ENCODE data around the gene ENAH. TPM values are rescaled to one million over a fixed set of nuclear protein-coding genes. Genes with fewer than 3 reads are reported as not detected.
"Not testable (repeated sequence)": the region's sequence is repeated elsewhere in the genome, so short reads cannot be mapped to it uniquely, and the experiment has no call there.

The ENAH gene
- polyA plus RNA-seq, 4 donors: 71.9 to 137 (median 109) TPM

DNA sequence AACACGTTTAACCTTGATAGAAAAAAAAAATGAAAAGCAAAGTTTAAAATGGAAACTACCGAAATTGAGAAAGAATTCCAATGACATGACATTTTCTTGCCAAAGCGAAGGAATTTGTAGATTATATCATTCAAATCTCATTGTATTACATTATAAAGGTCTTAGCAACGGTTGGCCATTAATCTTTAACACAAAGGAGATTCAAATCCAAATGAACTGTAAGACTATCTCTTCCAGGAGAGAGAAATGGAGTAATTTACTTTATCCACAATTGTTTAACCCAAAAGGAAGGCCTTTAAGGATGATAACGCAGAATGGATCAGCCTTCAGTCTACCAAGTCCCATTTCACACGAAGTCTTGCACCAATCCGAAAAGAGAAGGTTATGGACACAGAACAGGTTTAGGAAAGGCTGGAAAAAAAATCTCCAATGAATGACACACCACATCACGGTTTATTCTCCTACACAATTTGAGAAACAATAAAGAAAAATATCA lies 1.5 kb downstream of the ENAH start:
- DNase-seq (ENCODE audit: low read depth in 4 of 4, low spot score in 3 of 4): no peak

GRCh38 chr1:225650179-225650578 lies 2.7 kb downstream of the ENAH start:
- no peak for DNase-seq (ENCODE audit: low read depth in 4 of 4, low spot score in 3 of 4)

GRCh38 chr1:225645194-225645895 lies 7.6 kb downstream of the ENAH start:
- DNase-seq (ENCODE audit: low read depth in 4 of 4, low spot score in 3 of 4): no peak

GRCh38 chr1:225644666-225645065 lies 8.3 kb downstream of the ENAH start:
- no peak for DNase-seq (ENCODE audit: low read depth in 4 of 4, low spot score in 3 of 4)

GRCh38 chr1:225642177-225642576 lies 10.7 kb downstream of the ENAH start:
- no peak for DNase-seq (ENCODE audit: low read depth in 4 of 4, low spot score in 3 of 4)

- no peak for DNase-seq (ENCODE audit: low read depth in 4 of 4, low spot score in 3 of 4)
These were observed 14.1 kb downstream of the ENAH start for GRCh38 chr1:225638853-225639252.

DNA sequence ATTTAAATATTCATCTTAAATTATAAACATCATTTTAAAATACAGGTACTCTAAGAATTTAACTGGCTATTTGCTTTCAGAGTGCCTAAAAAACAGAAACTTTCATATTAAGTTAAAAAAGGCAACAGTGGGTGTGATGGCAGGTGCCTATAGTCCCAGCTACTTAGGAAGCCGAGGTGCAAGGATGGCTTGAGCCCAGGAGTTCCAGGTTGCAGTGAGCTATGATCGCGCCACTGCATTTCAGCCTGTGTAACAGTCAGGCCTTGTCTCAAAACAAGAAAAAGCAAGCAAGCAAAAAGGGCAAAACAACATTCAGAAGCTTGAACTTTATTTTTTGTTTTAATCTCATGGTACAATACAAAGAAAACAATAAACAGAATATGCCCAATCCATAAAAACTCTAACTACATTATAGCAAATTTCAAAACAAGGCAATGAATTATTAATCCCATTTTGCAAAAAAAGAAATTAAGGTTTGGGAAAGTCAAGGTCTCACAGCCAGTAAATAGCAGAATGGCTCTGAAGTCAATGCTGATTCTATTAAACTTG lies 15.2 kb downstream of the ENAH start:
- DNase-seq (ENCODE audit: low read depth in 4 of 4, low spot score in 3 of 4): no peak

DNA sequence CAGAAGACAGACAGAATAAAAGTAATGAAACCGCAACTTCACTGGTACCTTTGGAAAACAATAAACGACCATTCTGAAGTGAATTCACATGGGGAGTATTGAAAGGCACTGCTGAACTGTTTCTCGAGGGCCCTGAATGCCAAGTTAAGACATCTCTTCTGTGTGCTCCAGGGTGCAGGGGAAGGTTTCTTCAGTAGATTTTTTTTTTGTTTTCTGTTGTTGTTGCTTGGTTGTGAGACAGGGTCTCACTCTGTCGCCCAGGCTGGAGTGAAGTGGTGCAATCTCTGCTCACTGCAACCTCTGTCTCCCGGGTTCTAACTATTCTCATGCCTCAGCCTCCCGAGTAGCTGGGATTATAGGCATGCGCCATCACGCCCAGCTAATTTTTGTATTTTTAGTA lies 15.9 kb downstream of the ENAH start:
- DNase-seq (ENCODE audit: low read depth in 4 of 4, low spot score in 3 of 4): not testable (repeated sequence)

GRCh38 chr1:225635649-225636048 lies 17.3 kb downstream of the ENAH start:
- DNase-seq (ENCODE audit: low read depth in 4 of 4, low spot score in 3 of 4): no peak

DNA sequence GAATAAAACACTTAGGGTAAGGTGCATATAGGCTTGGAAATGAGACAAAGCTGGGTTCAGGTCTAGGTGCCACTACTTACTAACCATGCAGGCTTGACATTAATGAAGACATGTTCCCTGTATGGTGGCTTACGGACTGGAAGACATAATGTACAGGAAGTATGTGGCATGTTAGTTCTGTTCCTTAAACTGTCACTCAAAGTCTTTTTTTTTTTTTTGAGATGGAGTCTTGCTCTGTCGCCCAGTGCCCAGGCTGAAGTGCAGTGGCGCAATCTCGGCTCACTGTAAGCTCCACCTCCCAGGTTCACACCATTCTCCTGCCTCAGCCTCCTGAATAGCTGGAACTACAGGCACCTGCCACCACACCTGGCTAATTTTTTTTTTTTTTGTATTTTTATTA lies 20.1 kb downstream of the ENAH start:
- not testable (repeated sequence) for DNase-seq (ENCODE audit: low read depth in 4 of 4, low spot score in 3 of 4)

DNA sequence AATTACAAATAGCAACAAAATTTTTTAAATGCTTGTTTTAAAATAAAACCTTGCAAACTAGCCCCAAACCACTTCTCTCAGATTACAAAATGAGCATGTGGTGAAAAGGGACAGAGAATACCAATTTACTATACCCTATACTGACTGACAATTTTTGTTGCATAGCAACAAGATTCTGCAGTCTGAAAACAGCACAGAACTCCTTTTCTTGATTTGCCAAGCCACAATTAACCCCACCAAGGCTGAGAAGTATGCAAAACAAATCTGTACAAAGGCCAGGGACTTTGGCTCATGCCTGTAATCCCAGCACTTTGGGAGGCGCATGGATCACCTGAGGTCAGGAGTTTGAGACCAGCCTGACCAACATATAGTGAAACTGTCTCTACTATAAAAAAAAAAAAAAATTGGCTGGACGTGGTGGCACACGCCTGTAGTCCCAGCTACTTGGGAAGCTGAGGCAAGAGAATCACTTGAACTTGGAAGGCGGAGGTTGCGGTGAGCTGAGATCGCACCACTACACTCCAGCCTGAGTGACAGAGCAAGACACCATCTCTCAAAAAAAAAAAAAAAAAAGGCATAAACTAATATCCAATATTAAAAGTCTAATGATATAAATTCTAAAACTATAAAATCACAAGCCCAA lies 21.8 kb downstream of the ENAH start:
- DNase-seq (ENCODE audit: low read depth in 4 of 4, low spot score in 3 of 4): no peak

- no peak for DNase-seq (ENCODE audit: low read depth in 4 of 4, low spot score in 3 of 4)
These were observed 23.4 kb downstream of the ENAH start for GRCh38 chr1:225629483-225629882.

GRCh38 chr1:225628794-225629193 lies 24.1 kb downstream of the ENAH start:
- not testable (repeated sequence) for DNase-seq (ENCODE audit: low read depth in 4 of 4, low spot score in 3 of 4)

GRCh38 chr1:225627304-225627947 lies 25.5 kb downstream of the ENAH start:
- no peak for DNase-seq (ENCODE audit: low read depth in 4 of 4, low spot score in 3 of 4)

DNA sequence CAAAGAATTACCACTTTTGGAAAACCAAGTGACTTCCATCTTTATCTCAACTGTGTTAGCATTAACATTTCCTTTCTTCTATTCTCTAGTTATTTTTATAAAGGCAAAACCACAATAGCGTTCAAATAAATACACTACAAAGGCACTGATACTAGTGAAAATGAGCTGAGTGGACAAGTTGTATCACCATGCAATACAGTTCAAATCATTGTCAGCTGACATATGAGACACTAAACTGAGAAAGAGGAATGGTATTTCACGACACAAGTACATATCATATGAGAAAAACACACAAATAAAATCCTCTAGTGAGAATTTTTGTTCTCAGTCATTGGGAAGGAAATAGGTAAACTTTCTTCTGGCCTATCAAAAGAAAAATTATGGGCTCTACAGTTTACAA lies 26.2 kb downstream of the ENAH start:
- DNase-seq (ENCODE audit: low read depth in 4 of 4, low spot score in 3 of 4): no peak

GRCh38 chr1:225617956-225618355 lies 35.0 kb downstream of the ENAH start:
- DNase-seq (ENCODE audit: low read depth in 4 of 4, low spot score in 3 of 4): no peak

DNA sequence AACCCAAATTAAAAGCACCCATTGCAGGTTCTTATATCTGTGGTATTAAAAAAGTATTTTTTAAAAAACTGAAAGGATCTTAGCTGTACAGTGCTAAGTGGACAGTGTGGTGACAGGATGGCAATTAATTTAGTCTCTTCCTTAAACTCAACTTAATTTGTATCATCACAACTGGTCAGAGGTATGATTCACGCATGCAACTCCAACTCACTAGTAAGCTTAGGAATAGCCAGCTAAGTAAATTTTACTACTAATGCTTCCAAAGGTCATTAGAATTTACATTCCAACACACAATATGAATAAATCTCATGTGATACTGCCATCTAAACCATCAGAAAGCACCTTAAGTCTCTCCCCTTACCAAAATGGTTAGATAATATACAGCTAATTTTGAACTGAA lies 35.4 kb downstream of the ENAH start:
- DNase-seq (ENCODE audit: low read depth in 4 of 4, low spot score in 3 of 4): no peak

- DNase-seq (ENCODE audit: low read depth in 4 of 4, low spot score in 3 of 4): not testable (repeated sequence)
These were observed 37.5 kb downstream of the ENAH start for GRCh38 chr1:225615403-225615790.

DNA sequence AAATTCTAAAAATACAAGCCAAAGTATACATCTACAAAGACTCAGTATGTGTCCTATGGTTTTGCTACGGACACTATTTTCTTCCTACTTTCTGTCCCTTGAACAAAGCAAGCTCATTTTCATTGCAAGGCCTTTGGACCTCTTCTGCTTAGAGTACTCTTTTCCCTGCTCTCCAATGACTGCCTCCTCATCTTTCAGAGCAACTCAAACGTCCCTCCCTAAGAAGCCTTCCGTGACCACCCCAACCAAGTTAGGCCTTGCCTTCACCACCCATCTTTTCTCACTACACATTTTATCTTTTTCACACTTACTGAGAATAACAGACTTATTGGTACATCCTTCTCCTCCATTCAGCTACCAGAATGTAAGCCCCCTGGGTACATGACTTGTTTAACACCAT lies 39.9 kb downstream of the ENAH start:
- no peak for DNase-seq (ENCODE audit: low read depth in 4 of 4, low spot score in 3 of 4)

GRCh38 chr1:225612287-225612686 lies 40.6 kb downstream of the ENAH start:
- DNase-seq (ENCODE audit: low read depth in 4 of 4, low spot score in 3 of 4): no peak

- DNase-seq (ENCODE audit: low read depth in 4 of 4, low spot score in 3 of 4): no peak
These were observed 41.2 kb downstream of the ENAH start for GRCh38 chr1:225611537-225612223.
